HTR-8/SVneo (cell line): Measurements from ENCODE around the gene LFNG.

Experiments
- DNase-seq: peaks from one replicate; pipeline ENCODE4 v3.0.0; 2011; ENCODE audit warnings: low spot score, mixed read lengths; ENCODE audit not compliant: insufficient read length
- FAIRE-seq: peaks from 2 replicates; lab custom pipeline; 2011; peaks lifted over from hg19 to GRCh38; lab: Jason Lieb, UNC

The LFNG gene

DNA sequence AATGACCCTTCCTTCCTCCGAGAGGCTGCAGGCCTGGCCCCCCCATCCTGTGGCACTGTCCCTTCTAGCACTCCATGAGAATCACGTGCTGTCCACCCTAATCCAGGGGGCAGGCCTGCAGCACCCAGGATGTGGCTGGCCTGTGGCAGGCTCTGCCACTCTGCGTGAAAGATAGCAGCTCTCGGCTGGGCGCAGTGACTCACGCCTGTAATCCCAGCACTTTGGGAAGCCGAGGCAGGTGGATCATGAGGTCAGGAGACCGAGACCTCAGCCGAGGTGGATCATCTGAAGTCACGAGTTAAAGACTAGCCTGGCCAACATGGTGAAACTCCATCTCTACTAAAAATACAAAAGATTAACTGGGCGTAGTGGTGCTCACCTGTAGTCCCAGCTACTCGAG lies 18.9 kb upstream of the LFNG start:
- peak; percentile 51 for FAIRE-seq

DNA sequence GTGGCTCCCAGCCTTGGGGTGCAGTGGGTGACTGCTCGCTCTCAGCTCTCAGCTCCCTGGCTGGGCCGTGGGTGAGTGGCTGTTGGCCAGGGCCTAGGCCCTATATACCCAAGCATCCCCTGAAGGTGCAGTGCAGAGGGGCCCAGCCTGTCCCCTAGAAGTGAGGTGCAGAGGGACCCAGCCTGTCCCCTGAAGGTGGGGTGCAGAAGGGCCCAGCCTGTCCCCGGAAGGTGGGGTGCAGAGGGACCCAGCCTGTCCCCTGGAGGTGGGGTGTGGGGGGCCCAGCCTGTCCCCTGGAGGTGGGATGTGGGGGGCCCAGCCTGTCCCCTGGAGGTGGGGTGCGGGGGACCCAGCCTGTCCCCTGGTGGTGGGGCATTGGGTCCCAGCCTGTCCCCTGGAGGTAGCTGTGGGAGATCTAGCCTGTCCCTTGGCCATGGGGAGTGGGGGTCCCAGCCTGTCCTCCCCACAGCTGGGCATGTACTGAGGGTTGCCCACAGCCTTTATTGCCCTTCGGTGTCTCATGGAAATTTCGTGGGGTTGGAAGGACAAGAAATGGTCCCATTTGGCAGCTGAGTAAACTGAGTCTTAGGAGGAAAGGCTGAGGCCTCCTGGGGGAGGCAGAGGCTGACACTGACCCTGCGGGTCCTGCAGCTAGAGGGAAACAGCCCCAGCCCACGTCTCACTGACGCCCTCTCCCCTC lies 17.5 kb upstream of the LFNG start:
- FAIRE-seq (no peak), DNase-seq (no peak)

More for the DNA sequence above, 18.9 kb upstream of the LFNG start:
- DNase-seq, result no peak

DNA sequence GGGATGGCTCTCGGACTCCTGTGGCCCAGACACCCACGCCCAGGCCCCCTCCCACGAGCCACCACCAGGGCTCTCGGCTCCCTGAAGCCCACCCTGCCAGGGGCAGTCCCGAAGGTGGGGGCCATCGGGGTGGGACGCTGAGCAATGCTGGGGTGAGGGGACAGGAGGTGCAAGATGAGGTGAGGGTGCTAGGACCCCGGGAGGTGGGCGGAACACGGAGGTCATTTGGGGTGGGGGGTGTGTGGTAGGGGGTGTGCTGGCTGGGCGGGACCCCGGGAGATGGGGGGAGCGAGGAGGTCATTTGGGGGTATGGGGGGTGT lies 17.0 kb upstream of the LFNG start:
- no peak for FAIRE-seq

DNA sequence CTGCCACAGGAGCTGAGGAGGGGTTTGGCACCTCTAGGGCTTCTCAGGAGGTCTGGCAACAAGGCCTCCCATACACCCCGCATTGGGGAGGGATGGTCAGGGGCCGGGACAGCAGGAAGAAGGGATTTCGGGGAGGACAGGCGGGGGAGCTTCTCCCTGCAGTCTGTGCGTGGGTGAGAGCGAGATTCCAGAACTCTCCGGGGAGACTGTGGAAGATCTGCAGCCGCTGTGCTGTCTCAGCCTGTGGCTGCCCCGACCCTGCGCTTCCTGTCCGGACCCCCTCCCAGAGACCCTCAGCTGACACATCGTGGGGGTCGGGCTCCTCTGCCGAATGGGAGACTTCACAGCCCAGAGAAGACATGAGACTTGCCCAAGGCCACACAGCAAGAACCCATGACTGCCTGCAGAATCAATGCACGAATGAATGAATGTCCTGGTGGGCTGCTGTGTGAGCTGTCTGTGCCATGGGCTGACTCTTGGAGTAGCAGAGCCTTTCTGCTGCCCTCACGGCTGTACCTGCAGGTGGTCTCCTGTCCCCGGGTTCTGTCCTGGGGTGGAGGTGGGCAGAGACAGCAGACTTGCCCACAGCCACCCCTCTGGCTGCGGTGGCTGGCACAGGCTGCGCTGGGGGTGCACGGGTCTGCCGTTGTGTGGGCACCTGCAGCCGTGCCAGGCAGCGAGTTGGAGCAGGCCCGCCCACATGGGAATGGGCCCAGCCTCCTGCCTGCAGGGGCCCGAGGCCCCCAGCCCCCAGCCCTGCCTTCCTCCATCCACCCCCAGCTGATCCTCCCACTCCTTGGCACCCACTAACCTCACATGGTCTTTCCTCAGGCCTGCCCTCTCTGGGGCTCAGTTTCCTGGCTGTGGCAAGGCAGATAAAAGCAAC lies 16.3 kb upstream of the LFNG start:
- FAIRE-seq (peak; percentile 74), DNase-seq (no peak)

More for the DNA sequence above, 17.0 kb upstream of the LFNG start:
- DNase-seq, result no peak

DNA sequence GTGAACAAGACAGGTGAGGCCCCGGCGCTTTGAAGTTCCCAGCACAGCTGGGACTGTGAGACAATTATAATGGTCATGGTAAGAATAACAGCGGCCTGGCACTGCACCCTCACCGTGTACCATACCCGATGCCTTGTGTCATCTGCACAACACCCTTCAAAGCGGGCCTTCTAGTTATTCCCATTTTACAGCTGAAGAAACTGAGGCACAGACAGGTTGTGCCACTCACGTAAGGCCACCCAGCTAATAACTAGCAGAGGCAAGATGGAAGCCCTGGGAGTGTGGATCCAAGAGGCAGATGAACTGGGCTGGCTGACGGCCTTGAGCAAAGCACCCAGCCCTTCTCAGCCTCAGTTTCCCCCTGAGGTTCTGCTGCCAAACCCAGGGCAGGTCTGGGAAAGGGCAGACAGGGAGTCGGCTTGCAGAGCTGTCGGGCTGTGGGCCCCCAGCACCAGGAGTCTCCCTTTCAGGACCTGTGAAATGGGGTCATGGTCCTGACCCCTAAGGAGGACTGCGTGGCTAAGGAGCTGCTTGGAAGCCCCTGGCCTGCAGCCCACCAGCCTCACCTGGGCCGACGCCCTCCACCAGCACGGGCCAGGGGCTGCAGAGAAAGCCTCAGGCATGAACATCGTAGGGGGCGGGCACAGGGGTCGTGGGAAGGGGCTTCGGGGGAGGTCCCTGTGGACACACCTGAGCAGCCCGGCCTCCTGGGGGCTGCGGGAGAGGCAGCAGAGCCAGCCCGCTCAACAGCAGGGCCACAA lies 15.3 kb upstream of the LFNG start:
- FAIRE-seq (no peak), DNase-seq (no peak)

DNA sequence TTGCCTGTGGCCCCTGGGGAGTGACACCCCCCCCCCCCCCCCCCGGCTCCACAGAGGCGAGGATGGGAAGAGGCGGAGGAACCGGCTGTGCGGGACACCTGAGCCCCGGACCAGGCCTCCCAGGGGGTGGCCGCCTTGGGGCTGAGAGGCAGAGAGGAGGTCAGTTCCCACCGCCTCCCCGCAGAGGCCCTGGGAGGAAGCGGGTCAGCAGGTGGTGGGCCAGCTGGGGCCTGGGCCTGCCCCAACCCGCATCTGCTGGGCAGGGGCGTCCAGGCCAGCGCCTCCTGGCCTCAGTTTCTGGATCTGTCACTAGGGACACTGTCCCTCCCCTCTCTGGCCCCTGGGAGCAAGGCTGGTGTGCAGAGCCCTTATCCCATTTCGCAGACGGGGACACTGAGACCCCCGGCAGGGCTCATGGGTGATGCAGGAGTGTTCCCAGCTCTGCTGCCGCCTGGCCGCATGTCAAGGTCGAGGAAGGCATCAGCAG lies 14.6 kb upstream of the LFNG start:
- no peak for FAIRE-seq
- DNase-seq, result no peak

DNA sequence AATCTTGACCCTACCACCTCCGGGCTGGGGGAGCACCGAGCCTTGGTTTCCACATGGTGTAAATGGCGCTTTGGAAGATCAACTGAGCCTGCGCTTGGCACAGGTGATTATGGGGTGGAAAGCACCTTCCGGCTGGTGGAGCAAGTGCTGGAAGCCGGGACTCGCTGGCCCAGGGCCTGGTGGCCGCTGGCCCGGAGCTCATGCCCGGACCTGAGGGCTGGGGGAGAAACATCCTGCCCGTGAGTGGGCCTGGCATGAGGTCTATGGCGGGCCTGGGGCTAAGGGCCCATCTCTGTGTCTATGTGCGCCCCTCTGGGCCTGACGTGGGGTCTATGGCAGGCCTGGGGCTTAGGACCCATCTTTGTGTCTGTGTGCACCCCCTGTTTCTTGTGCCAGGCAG lies 14.2 kb upstream of the LFNG start:
- FAIRE-seq, result no peak
- DNase-seq, result no peak

DNA sequence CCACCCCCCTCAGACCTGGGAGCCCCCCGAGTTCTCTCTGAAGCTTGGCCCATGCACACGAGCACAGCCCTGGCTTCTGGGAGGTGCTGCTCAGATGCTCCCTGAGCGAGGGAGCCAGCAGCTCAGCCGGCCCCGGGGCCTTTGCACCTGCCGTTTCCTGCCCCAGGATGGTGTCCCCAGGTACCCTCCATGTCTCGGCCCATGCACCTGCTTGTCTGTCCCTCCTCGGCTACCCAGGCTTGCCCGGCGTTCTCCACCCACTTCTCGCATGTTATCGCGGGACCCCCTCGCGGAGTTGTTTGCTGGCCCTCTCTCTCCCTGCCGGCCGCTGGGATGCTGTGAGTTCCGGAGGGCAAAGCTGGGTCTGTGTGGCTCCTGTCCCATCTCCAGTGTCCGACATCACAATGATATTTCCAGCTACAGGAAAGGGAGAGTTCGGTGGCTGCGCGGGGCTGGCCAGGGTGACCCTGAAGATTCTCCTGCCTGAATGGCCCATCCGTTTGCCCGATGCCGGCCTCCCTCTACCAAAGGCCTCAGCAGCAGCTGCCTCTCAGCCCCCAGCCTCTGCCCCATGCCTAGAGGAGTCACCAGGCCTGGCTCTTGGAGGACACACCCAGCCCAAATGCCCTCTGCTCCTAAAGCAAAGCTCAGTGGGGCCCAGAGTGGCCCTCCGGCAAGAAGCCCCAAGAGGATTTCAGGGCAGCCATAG lies 12.2 kb upstream of the LFNG start:
- FAIRE-seq (no peak), DNase-seq (no peak)

DNA sequence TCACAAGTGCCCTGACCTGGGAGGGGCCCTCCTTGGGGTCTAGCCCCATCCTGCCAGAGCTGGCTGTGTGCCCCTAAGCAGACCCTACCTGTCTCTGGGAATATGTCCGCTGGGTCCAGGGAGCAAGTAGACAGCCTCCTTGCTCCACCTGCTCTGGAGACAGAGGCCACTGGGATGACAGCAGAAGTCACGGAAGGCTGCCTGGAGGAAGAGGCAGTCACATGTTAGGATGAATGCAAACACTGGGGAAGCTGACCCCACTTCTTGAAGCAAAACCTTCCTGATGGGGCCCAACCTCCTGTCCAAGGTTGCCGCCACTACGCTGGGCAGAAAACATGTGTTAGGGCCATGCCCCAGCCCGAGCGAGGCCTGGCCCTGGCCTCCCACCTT lies 11.7 kb upstream of the LFNG start:
- DNase-seq (no peak), FAIRE-seq (no peak)

DNA sequence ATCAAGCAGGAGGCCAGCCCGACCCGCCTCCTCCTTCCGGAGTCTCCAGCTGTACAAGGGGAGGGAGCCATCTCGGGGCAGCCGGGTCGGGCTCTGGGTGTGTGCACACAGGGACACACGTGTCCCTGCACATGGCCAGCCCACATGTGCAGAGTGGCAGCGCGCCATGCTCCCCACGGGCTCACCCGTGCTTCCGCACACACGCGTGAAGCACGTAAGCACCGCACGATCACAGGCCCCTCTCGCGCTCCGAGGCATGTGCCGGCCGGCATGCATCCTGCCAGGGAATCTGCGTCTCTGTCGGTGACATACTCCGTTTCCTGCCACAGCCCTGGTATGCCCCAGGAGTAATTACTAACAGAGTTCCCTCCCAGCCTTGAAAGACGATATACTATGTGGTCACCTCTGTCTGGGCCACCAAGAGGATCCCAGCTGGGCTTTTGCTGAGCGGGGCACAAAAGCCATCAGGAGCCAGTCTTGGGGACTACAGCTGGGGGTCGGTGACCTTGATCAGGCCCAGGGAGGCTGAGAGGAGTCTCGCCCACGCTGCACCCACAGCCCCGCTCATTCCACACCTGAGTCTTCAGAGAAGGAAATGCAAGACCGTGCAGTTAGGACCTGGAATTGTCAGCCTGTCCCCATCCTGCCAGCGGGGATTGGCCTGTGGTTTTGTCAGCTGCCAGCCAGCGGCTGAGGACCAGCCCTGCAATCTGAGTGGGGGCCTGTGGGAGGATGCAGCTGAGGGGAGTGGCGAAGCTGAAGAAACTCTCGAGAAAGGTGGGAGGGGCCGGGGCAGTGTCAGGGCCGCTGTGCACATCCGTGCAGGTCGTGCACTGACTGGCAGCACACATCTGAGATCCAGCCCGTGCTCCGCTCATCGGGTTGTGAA lies 11.0 kb upstream of the LFNG start:
- DNase-seq (no peak), FAIRE-seq (peak; percentile 73)

DNA sequence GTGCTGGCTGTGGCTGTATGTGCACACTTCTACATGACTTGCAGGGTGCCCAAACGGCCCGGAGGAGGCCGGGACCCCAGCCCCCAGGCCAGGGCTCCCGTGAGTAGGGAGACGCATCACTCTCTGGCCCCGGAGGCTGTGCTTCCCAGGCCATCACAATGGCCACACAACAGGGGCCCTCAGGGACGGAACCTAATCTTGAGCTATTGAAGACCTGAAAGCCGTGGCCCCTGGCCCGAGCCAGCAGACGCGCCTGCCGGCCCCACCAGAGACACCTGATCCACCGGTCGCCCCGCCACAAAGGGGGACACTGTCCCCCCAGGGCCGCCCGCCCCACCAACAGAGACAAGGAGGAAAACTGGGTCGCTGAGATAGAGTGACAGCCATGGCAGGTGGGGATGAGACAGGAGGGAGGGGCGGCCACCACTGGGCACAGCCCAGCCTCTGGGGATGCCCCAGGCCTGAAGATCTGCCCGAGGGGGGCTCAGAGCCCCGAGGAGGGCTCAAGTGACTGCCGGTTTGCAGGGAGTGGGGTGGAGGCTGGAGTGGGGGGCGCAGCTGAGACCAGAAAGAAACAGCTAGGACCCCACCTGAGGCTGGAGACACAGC lies 10.2 kb upstream of the LFNG start:
- FAIRE-seq (no peak), DNase-seq (no peak)

DNA sequence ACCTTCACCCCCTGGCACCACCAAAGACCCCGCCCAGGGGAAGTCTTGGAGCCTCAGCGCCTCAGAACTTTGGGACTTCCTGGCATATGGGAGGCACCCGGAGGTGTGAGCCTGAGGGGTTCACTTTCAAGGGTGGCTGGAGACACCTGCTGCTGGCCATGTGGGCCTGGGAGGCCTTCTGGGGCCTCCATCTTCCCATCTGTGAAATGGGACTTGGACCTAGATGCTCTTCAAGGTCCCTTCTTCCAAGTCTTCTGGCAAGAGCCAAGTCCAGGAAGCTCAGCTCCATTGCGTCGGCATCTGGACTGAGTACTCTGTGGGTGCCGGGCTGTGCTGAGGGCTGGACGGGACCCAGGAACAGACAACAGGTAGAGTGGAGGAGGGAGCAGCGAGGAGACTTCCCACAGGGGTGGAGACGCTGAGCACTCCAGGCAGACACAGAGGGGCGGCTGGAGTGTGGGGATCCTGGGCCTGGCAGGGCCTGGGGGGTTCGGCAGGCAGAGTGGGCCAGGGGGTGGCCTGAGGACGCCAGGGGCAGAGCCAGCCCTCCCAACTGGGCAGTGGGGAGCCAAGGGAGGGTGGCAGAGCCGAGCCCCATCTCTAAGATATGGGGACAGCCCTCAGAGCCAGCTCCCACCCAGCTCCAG lies 9.3 kb upstream of the LFNG start:
- DNase-seq (no peak), FAIRE-seq (no peak)

DNA sequence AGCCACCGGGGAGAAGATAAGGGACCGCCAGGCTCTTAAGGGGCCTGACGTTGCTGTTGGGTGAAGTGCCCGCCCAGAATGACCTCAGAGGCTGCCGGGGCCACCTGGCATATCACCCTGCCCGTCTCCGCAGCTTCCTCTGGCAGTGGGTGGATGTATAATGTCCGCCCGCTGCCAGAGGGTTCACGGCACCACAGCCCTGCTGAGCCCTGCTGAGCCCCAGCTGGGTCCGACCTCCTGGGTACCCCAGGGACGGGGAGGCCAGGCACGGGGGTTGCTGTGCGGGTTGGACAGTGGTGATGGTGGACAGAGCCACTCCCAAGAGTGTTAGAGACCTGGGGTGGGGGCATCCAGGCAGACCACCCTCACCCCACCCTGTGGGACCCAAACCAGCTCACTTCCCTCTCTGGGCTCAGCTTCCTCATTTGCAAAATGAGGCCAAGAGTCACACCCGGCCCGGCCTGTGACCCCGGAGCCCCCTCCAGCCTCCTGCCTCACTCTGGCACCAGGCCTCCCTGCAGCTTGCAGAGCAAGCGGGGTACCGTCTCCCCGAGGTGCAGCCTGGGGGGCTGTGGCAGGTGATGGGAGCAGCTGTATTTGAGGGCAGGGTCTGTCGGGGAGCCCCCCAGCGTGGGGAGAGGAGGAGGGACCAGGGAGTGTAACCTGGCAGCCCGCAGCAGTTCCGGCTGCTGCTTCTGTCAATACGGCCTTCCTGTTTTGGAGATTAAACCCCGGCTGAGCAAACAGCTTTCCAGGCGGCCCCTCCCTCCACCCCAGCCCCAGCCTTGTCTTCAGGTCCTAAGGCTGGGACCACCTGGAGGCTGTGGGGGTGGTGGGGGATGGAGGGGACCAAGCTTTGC lies 8.4 kb upstream of the LFNG start:
- FAIRE-seq, result no peak
- no peak for DNase-seq

DNA sequence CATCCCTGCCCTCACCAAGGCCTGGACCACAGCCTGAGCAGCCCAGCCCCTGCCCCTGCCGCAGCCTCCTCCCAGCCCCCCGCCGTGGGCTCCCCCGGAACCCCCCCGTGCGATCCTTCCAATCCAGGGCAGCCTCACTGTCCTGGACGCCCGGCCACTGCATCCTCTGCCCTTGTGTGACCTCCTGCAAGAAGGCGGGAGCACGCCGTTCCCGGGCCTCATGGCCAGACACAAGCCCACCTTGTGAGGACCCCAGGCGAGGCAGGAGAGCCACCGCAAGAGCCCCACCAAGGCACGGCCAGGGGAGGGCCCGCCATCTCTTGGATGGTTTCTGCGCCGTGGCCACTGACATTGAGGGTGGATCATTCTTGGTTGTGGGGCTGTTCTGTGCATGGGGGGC lies 7.8 kb upstream of the LFNG start:
- FAIRE-seq, result no peak
- DNase-seq, result no peak

DNA sequence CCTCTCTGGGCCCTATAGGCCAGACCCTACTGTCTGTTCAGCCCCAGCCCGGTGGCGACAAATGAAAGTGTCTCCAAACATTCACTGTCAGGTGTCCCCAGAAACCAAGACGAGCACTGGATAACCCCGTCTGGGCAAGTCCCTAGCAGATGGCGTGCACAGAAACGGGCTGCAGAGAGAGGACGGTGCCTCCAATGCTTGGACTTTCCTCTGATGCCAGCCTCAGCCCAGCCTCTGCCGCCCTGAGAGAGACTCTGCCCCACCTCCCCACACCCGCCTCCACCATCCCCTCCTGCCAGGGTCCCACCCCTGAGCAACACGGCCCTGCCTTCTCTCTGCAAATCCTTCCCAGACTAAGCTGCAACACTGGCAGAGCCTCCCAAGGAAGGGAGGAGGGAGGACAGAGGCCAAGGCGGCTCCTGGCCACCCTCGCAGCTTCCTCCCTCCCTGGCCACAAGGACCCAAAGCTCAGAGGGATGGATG lies 7.4 kb upstream of the LFNG start:
- FAIRE-seq (peak; percentile 48), DNase-seq (no peak)

DNA sequence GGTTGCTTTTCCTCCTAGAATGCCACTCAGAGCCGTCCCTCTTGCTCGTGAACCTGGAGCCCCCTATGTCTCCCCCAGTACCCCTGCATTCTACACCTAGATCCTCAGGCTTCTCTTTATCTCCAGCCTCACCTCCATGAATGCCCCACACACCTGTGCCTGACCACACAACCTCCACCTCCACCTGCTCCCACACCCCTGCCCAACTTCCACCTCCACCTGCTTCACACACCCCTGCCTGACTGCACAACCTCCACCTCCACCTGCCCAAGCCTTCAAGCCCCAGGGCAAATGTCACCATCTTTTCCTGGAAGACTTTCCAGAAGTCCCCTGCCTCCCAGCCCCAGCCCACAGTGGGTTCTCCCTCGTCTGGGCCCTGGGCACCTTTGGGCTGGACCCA lies 6.9 kb upstream of the LFNG start:
- DNase-seq, result no peak
- peak; percentile 31 for FAIRE-seq

DNA sequence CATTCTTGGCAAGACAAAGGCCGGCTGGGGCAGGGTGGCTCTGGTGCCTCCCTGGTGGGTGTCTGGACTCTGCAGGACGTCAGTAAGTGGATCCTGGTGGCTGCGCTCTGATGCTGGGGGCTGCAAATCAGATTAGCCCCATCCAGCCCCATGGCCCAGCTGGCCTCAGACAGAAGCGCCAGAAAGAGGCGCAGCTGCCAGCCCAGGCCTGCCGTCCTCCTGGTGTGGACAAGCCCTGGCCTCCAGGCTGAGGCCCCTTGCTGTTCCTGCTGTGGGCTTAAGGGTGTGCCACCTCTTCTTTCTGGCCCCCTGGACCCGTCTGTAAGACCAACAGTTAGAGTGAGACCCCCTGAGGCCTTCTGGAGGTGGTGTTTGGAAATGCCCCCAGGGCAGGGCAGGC lies 5.9 kb upstream of the LFNG start:
- FAIRE-seq, result no peak

More for the DNA sequence above, 5.9 kb upstream of the LFNG start:
- DNase-seq, result no peak
